CD4-positive, CD25-positive, alpha-beta regulatory T cell (primary cell): Measurements from ENCODE around the gene RFC4. TPM values are rescaled to one million over a fixed set of nuclear protein-coding genes. Genes with fewer than 3 reads are reported as not detected.
"Not testable (repeated sequence)": the region's sequence is repeated elsewhere in the genome, so short reads cannot be mapped to it uniquely, and the experiment has no call there.

Experiments used
- ATAC-seq, 2 donors: fragments of 150-1000 bp; cut with Tn5 transposase; one replicate each; pipeline ENCODE4 v1.10.0; 2021; ENCODE audit warnings: low read depth in 2 of 2, moderate number of reproducible peaks in 2 of 2, moderate library complexity in 1 of 2
- DNase-seq, 3 donors: peaks; one replicate each; pipeline versions ENCODE4 v3.0.0 to v3.0.0-alpha.2; 2012 to 2022; ENCODE audit warnings: mixed read lengths in 1 of 3
- H3K27ac ChIP-seq: one replicate; pipeline ENCODE4 v1.7.0; 2013; ENCODE audit warnings: mild to moderate bottlenecking, low read length; ENCODE audit not compliant: insufficient read depth, poor library complexity, severe bottlenecking
- H3K27me3 ChIP-seq: one replicate; pipeline ENCODE4 v1.7.0; 2013; ENCODE audit warnings: low read length; ENCODE audit not compliant: control insufficient read depth, insufficient read depth
- H3K36me3 ChIP-seq: one replicate; pipeline ENCODE4 v1.7.0; 2013; ENCODE audit warnings: mild to moderate bottlenecking, low read length, moderate library complexity; ENCODE audit not compliant: control insufficient read depth, insufficient read depth
- H3K4me1 ChIP-seq: 2 replicates; pipeline ENCODE4 v1.7.0; 2013; ENCODE audit warnings: mild to moderate bottlenecking, low read length; ENCODE audit not compliant: insufficient read depth, control insufficient read depth, poor library complexity, severe bottlenecking
- H3K4me3 ChIP-seq: one replicate; pipeline ENCODE4 v1.7.0; 2013; ENCODE audit warnings: low read depth, mild to moderate bottlenecking, low read length, moderate library complexity
- H3K9me3 ChIP-seq, 2 experiments: 1 replicate in 1 of 2; 2 replicates in 1 of 2; pipeline ENCODE4 v1.7.0; 2013; ENCODE audit warnings: low read length in 2 of 2, mild to moderate bottlenecking in 1 of 2, moderate library complexity in 1 of 2; ENCODE audit not compliant: control insufficient read depth in 2 of 2
- H3K27ac Mint-ChIP-seq, 3 donors: one replicate each; pipeline ENCODE4 v1.8.0; 2020 to 2022; ENCODE audit warnings: mild to moderate bottlenecking in 3 of 3, mixed read lengths in 3 of 3, moderate library complexity in 2 of 3
- H3K27me3 Mint-ChIP-seq: one replicate; pipeline ENCODE4 v1.8.0; 2022; ENCODE audit warnings: mild to moderate bottlenecking, mixed read lengths
- H3K36me3 Mint-ChIP-seq: one replicate; pipeline ENCODE4 v1.8.0; 2020; ENCODE audit warnings: mixed read lengths
- H3K4me1 Mint-ChIP-seq, 4 donors: one replicate each; pipeline ENCODE4 v1.8.0; 2020 to 2022; ENCODE audit warnings: mixed read lengths in 4 of 4, mild to moderate bottlenecking in 1 of 4
- H3K4me3 Mint-ChIP-seq, 4 donors: one replicate each; pipeline ENCODE4 v1.8.0; 2020 to 2022; ENCODE audit warnings: mild to moderate bottlenecking in 4 of 4, mixed read lengths in 4 of 4, moderate library complexity in 3 of 4
- H3K9me3 Mint-ChIP-seq, 7 donors: one replicate each; pipeline ENCODE4 v1.8.0; 2020 to 2022; ENCODE audit warnings: mixed read lengths in 7 of 7, mild to moderate bottlenecking in 3 of 7, moderate library complexity in 2 of 7
- polyA plus RNA-seq, 4 donors: library from polyadenylated mRNA; unstranded; fragments of 300-500 nt; fragmentation: Illumina TruSeq; gene quantifications; one replicate each; pipeline ENCODE4 v1.2.3, GENCODE V29; 2021
- total RNA-seq: library from RNA; stranded (reverse); gene quantifications from one replicate; pipeline ENCODE4 v1.2.3, GENCODE V29; 2022

Gene RFC4
- total and polyA plus RNA-seq, 5 donors from 2014 or later, result 15.6 to 40.2 (median 22.1) TPM

- DNase-seq, result no peak
- H3K36me3 ChIP-seq, result no peaks in the 10 kb centered on the region
- Mint-ChIP-seq H3K36me3 (no peaks in the 10 kb centered on the region), H3K9me3 (no peaks in the 10 kb centered on the region), H3K4me3 (no peak overlapping the region), H3K27me3 (no peaks in the 10 kb centered on the region), H3K27ac (no peak overlapping the region), H3K4me1 (peaks cover 7 to 17% (median 15%) of the 10 kb centered on the region in 4 donors)
- H3K4me3 ChIP-seq, result no peak overlapping the region
- peaks cover 16% of the 10 kb centered on the region for H3K4me1 ChIP-seq
- no peak for ATAC-seq
- no peaks in the 10 kb centered on the region for H3K9me3 ChIP-seq
- no peaks in the 10 kb centered on the region for H3K27me3 ChIP-seq
- no peak overlapping the region for H3K27ac ChIP-seq
These were observed 4.2 kb upstream of the RFC4 start for GRCh38 chr3:186810336-186810996.

GRCh38 chr3:186807231-186807630 is 949 bp upstream of the RFC4 start:
- no peaks in the 10 kb centered on the region for H3K27me3 ChIP-seq
- no peaks in the 10 kb centered on the region for H3K9me3 ChIP-seq
- Mint-ChIP-seq H3K36me3 (peaks cover 8% of the 10 kb centered on the region), H3K4me3 (peak overlapping the region; percentile 95 to 98 (median 97)), H3K4me1 (peaks cover 13 to 32% (median 23%) of the 10 kb centered on the region in 4 donors), H3K27ac (peak overlapping the region; percentile 95 to 96 (median 96)), H3K27me3 (no peaks in the 10 kb centered on the region), H3K9me3 (no peaks in the 10 kb centered on the region)
- peaks cover 25% of the 10 kb centered on the region for H3K4me1 ChIP-seq
- ATAC-seq (no peak), DNase-seq (peak in 1 of 3 donors; percentile 41)
- peaks cover 8% of the 10 kb centered on the region for H3K36me3 ChIP-seq
- peak overlapping the region; percentile 90 for H3K27ac ChIP-seq
- peak overlapping the region; percentile 88 for H3K4me3 ChIP-seq

GRCh38 chr3:186803447-186803846 is 2.8 kb downstream of the RFC4 start:
- not testable (repeated sequence) for H3K27ac ChIP-seq, H3K27ac Mint-ChIP-seq, H3K4me3 ChIP-seq, ATAC-seq, H3K9me3 Mint-ChIP-seq, H3K9me3 ChIP-seq, DNase-seq, H3K27me3 ChIP-seq, H3K27me3 Mint-ChIP-seq
- peaks cover 36% of the 10 kb centered on the region for H3K4me1 ChIP-seq
- peaks cover 23 to 49% (median 42%) of the 10 kb centered on the region in 4 donors for H3K4me1 Mint-ChIP-seq
- H3K4me3 Mint-ChIP-seq, result peak overlapping the region in 1 of 4 donors; percentile 63
- peaks cover 20% of the 10 kb centered on the region for H3K36me3 Mint-ChIP-seq
- peaks cover 25% of the 10 kb centered on the region for H3K36me3 ChIP-seq

GRCh38 chr3:186802701-186803100 is 3.6 kb downstream of the RFC4 start:
- no peaks in the 10 kb centered on the region for H3K9me3 ChIP-seq
- peaks cover 27% of the 10 kb centered on the region for H3K36me3 ChIP-seq
- Mint-ChIP-seq H3K27me3 (no peaks in the 10 kb centered on the region), H3K4me1 (peaks cover 26 to 55% (median 46%) of the 10 kb centered on the region in 4 donors), H3K9me3 (no peaks in the 10 kb centered on the region), H3K36me3 (peaks cover 22% of the 10 kb centered on the region), H3K27ac (no peak overlapping the region), H3K4me3 (peak overlapping the region in 2 of 4 donors; percentile 63 to 67)
- peaks cover 41% of the 10 kb centered on the region for H3K4me1 ChIP-seq
- H3K27ac ChIP-seq, result no peak overlapping the region
- H3K4me3 ChIP-seq, result no peak overlapping the region
- DNase-seq, result no peak
- ATAC-seq, result no peak
- no peaks in the 10 kb centered on the region for H3K27me3 ChIP-seq

- Histone ChIP-seq H3K4me3 (peak overlapping the region; percentile 23), H3K36me3 (peaks cover 38% of the 10 kb centered on the region), H3K27ac (peak overlapping the region; percentile 28), H3K27me3 (no peaks in the 10 kb centered on the region), H3K4me1 (peaks cover 23% of the 10 kb centered on the region), H3K9me3 (no peaks in the 10 kb centered on the region)
- Mint-ChIP-seq H3K4me1 (peaks cover 18 to 38% (median 29%) of the 10 kb centered on the region in 4 donors), H3K27ac (peak overlapping the region in 2 of 3 donors; percentile 56 to 67), H3K36me3 (peaks cover 29% of the 10 kb centered on the region), H3K4me3 (peak overlapping the region in 2 of 4 donors; percentile 5 to 24), H3K27me3 (peaks cover 4% of the 10 kb centered on the region), H3K9me3 (no peaks in the 10 kb centered on the region)
- DNase-seq, result peak in 1 of 3 donors; percentile 58
- no peak for ATAC-seq
These were observed 6.0 kb downstream of the RFC4 start for GRCh38 chr3:186800285-186800684.

- Histone ChIP-seq H3K9me3 (no peaks in the 10 kb centered on the region), H3K27me3 (no peaks in the 10 kb centered on the region), H3K27ac (no peak overlapping the region), H3K36me3 (peaks cover 45% of the 10 kb centered on the region), H3K4me3 (no peak overlapping the region), H3K4me1 (peaks cover 16% of the 10 kb centered on the region)
- Mint-ChIP-seq H3K4me1 (peaks cover 16 to 29% (median 23%) of the 10 kb centered on the region in 4 donors), H3K27ac (peak overlapping the region in 2 of 3 donors; percentile 11 to 54), H3K9me3 (no peaks in the 10 kb centered on the region), H3K4me3 (no peak overlapping the region), H3K27me3 (peaks cover 4% of the 10 kb centered on the region), H3K36me3 (peaks cover 34% of the 10 kb centered on the region)
- DNase-seq, result peak in 1 of 3 donors; percentile 47
- ATAC-seq, result no peak
These were observed 7.9 kb downstream of the RFC4 start for GRCh38 chr3:186798239-186798874.

- Mint-ChIP-seq H3K4me3 (peak overlapping the region in 2 of 4 donors; percentile 75 to 97), H3K27me3 (no peaks in the 10 kb centered on the region), H3K4me1 (peaks cover 41 to 50% (median 43%) of the 10 kb centered on the region in 4 donors), H3K27ac (peak overlapping the region in 2 of 3 donors; percentile 26 to 36), H3K9me3 (no peaks in the 10 kb centered on the region), H3K36me3 (peaks cover 54% of the 10 kb centered on the region)
- Histone ChIP-seq H3K27ac (no peak overlapping the region), H3K4me1 (peaks cover 37% of the 10 kb centered on the region), H3K4me3 (no peak overlapping the region), H3K27me3 (no peaks in the 10 kb centered on the region), H3K36me3 (peaks cover 80% of the 10 kb centered on the region), H3K9me3 (no peaks in the 10 kb centered on the region)
- DNase-seq (peak in 1 of 3 donors; percentile 10), ATAC-seq (peak in 1 of 2 donors; percentile 6)
These were observed 15.9 kb downstream of the RFC4 start for GRCh38 chr3:186790261-186790981.
